Mucosa of stomach (tissue), 1 donor: ENCODE data around the gene TSPAN16.

Source experiments
- H3K27me3 ChIP-seq: one replicate; pipeline ENCODE4 v1.7.0; 2013; ENCODE audit warnings: mild to moderate bottlenecking, low read length; ENCODE audit not compliant: control insufficient read depth, insufficient read depth
- H3K36me3 ChIP-seq: one replicate; pipeline ENCODE4 v1.7.0; 2013; ENCODE audit warnings: low read length; ENCODE audit not compliant: control insufficient read depth, insufficient read depth
- H3K4me1 ChIP-seq: one replicate; pipeline ENCODE4 v1.7.0; 2013; ENCODE audit warnings: mild to moderate bottlenecking, low read length; ENCODE audit not compliant: control insufficient read depth, insufficient read depth
- H3K4me3 ChIP-seq: one replicate; pipeline ENCODE4 v1.7.0; 2013; ENCODE audit warnings: low read length
- H3K9ac ChIP-seq: one replicate; pipeline ENCODE4 v1.7.0; 2013; ENCODE audit warnings: mild to moderate bottlenecking, low read length, moderate library complexity
- H3K9me3 ChIP-seq: one replicate; pipeline ENCODE4 v1.7.0; 2013; ENCODE audit warnings: mild to moderate bottlenecking, low read length, moderate library complexity; ENCODE audit not compliant: control insufficient read depth
- donor health status: Pancreatic carcinoma.

TSPAN16 gene

DNA sequence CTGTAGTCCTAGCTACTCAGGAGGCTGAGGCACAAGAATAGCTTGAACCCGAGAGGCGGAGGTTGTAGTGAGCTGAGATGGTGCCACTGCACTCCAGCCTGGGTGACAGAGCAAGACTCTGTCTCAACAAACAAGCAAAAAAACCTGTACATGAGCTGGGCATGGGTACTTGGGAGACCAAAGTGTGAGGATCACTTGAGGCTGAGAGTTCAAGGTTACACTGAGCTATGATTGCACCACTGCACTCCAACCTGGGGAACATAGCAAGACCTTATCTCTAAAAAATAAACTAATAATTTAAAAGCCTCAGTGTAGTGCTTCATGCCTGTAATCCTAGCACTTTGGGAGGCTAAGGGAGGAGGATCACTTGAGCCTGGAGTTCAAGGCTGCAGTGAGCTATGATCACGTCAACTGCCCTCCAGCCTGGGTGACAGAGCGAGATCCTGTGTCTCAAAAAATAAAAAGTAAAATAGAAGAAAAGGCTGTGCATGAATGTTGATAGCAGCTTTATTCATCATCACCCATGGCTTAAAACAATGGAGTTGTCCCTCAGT, 21.4 kb upstream of the TSPAN16 start:
- no peak overlapping the region for H3K4me3 ChIP-seq
- no peak overlapping the region for H3K9ac ChIP-seq
- H3K36me3 ChIP-seq = no peaks in the 10 kb centered on the region
- H3K4me1 ChIP-seq = peaks cover 9% of the 10 kb centered on the region
- H3K27me3 ChIP-seq = no peaks in the 10 kb centered on the region
- no peaks in the 10 kb centered on the region for H3K9me3 ChIP-seq

GRCh38 chr19:11278670-11279069, 17.3 kb upstream of the TSPAN16 start:
- no peak overlapping the region for H3K4me3 ChIP-seq
- no peaks in the 10 kb centered on the region for H3K9me3 ChIP-seq
- no peak overlapping the region for H3K9ac ChIP-seq
- no peaks in the 10 kb centered on the region for H3K36me3 ChIP-seq
- H3K4me1 ChIP-seq = no peaks in the 10 kb centered on the region
- no peaks in the 10 kb centered on the region for H3K27me3 ChIP-seq

GRCh38 chr19:11279505-11280236, 16.3 kb upstream of the TSPAN16 start:
- H3K9me3 ChIP-seq = no peaks in the 10 kb centered on the region
- no peaks in the 10 kb centered on the region for H3K27me3 ChIP-seq
- no peaks in the 10 kb centered on the region for H3K4me1 ChIP-seq
- H3K36me3 ChIP-seq = no peaks in the 10 kb centered on the region
- H3K4me3 ChIP-seq = no peak overlapping the region
- no peak overlapping the region for H3K9ac ChIP-seq

DNA sequence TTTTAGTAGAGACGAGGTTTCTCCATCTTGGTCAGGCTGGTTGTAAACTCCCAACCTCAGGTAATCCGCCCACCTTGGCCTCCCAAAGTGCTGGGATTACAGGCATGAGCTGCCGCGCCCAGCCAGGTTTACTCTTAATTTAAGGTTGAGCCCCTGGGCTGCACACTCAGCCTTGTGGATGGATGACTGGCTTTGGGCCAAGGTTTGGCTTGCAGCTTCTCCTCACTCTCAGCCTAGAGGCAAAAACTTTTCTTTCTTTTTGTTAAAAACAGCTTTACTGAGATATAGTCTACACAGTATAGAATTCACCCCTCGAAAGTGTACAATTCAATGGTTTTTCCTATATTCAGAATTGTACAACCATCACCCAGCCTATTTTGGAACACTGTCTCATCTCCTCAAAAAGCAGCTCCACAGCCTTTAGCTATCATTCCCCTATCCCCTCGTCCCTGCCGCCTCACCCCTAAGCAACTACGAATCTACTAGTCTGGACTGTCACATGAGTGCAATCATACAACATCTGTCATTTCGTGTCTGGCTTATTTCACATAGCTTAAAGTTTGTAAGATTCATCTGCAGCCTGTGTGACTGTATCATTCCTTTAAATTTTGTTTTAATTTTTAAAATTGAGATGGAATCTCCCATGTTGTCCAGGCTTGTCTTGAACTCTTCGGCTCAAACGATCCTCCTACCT, 14.5 kb upstream of the TSPAN16 start:
- Histone ChIP-seq H3K4me1 (no peaks in the 10 kb centered on the region), H3K36me3 (no peaks in the 10 kb centered on the region), H3K4me3 (no peak overlapping the region), H3K9me3 (no peaks in the 10 kb centered on the region), H3K27me3 (no peaks in the 10 kb centered on the region), H3K9ac (no peak overlapping the region)

DNA sequence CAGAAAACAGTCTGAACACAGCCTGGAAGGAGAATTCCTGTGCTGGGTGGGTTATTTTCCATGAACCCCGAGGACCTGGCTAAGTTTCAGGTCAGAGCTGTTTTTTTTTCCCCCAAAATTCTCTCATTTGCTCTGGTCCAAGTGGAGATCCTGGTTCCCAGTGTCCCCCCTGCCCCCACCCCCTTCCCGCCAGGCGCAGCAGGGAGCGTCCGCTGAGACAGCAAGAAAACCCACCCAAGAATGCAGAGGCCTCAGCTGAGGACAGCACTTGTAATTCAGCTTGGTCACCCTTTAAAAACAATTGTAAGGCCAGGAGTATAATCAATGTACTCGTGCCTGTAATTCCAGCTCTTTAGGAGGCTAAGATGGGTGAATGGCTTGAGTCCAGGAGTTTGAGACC, 11.4 kb upstream of the TSPAN16 start:
- H3K4me1 ChIP-seq = no peaks in the 10 kb centered on the region
- peaks cover 3% of the 10 kb centered on the region for H3K27me3 ChIP-seq
- H3K9ac ChIP-seq = no peak overlapping the region
- H3K9me3 ChIP-seq = no peaks in the 10 kb centered on the region
- no peak overlapping the region for H3K4me3 ChIP-seq
- no peaks in the 10 kb centered on the region for H3K36me3 ChIP-seq

DNA sequence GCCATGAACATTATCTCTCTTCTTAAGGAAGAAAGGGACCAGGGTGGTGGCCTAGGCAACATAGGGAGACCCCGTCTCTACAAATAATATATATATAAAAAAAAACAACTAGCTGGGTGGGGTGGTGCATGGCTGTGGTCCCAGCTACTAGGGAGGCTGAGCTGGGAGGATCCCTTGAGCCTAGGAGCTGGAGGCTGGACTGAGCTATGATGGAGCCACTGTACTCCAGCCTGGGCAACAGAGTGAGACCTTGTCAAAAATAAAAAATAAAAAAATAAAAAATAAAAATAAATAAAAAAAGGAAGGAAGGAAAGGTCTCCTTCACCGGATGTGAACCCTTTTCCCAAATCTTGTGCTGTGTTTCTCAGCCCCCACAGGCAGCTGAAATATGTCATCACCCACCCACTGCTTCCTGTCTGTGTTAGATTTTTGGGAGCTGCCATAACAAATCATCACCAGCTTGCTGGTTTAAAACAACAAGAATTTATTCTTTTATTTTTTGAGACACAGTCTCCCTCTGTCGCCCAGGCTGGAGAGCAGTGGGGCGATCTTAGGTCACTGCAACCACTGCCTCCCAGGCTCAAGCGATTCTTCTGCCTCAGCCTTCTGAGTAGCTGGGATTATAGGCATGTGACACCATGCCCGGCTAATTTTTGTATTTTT, 9.5 kb upstream of the TSPAN16 start:
- H3K9ac ChIP-seq = no peak overlapping the region
- H3K4me3 ChIP-seq = no peak overlapping the region
- H3K36me3 ChIP-seq = no peaks in the 10 kb centered on the region
- H3K4me1 ChIP-seq = no peaks in the 10 kb centered on the region
- no peaks in the 10 kb centered on the region for H3K9me3 ChIP-seq
- H3K27me3 ChIP-seq = peaks cover 3% of the 10 kb centered on the region

DNA sequence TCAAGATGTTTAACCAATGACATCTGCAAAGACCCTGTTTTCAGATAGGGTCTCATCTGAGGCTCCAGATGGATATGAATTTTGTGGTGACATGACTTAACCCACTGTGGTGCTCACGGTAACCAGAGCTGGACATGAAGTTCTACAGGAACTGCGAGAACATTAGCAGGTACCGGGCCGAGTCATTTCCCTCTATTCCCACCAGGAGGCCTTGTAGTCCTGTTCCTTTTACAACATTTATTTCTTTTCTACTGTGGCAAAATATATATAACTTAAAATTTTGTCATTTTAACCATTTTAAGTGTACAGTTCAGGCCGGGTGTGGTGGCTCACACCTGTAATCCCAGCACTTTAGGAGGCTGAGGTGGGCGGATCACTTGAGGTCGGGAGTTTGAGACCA, 7.6 kb upstream of the TSPAN16 start:
- H3K9ac ChIP-seq = no peak overlapping the region
- no peak overlapping the region for H3K4me3 ChIP-seq
- no peaks in the 10 kb centered on the region for H3K9me3 ChIP-seq
- H3K4me1 ChIP-seq = no peaks in the 10 kb centered on the region
- H3K36me3 ChIP-seq = no peaks in the 10 kb centered on the region
- peaks cover 3% of the 10 kb centered on the region for H3K27me3 ChIP-seq

- H3K4me3 ChIP-seq = no peak overlapping the region
- no peak overlapping the region for H3K9ac ChIP-seq
- no peaks in the 10 kb centered on the region for H3K36me3 ChIP-seq
- peaks cover 3% of the 10 kb centered on the region for H3K27me3 ChIP-seq
- peaks cover 1% of the 10 kb centered on the region for H3K4me1 ChIP-seq
- H3K9me3 ChIP-seq = no peaks in the 10 kb centered on the region
These were observed 5.7 kb upstream of the TSPAN16 start for GRCh38 chr19:11290256-11290655.

GRCh38 chr19:11291415-11291814, 4.5 kb upstream of the TSPAN16 start:
- no peaks in the 10 kb centered on the region for H3K36me3 ChIP-seq
- H3K9me3 ChIP-seq = no peaks in the 10 kb centered on the region
- no peak overlapping the region for H3K9ac ChIP-seq
- peaks cover 4% of the 10 kb centered on the region for H3K4me1 ChIP-seq
- H3K27me3 ChIP-seq = peaks cover 3% of the 10 kb centered on the region
- H3K4me3 ChIP-seq = no peak overlapping the region

DNA sequence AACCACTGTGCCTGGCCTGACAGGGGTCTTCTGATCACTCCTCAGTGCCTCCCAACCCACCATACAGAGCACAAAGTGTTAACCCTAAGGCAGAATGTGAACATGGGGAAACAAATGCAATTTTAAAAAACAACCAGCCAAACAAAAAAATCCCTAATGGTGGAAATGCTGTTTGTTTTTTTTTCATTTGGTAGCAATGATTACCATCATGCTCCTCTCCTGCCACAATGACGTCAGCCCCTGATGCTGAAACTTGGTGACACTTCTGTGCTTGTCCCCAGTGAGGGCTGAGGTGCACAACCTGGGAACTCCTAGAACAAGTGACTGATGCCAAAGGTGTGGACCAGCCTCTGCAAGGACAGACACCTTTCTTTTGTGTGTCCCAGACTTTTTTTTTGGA, 4.0 kb upstream of the TSPAN16 start:
- H3K4me1 ChIP-seq = peaks cover 4% of the 10 kb centered on the region
- no peak overlapping the region for H3K4me3 ChIP-seq

GRCh38 chr19:11293433-11294389, 2.2 kb upstream of the TSPAN16 start:
- Histone ChIP-seq H3K4me1 (peaks cover 4% of the 10 kb centered on the region), H3K4me3 (peak overlapping the region; percentile 4), H3K9me3 (no peaks in the 10 kb centered on the region), H3K36me3 (no peaks in the 10 kb centered on the region), H3K27me3 (no peaks in the 10 kb centered on the region), H3K9ac (peak overlapping the region; percentile 50)

More for the DNA sequence above, 4.0 kb upstream of the TSPAN16 start:
- no peaks in the 10 kb centered on the region for H3K36me3 ChIP-seq
- H3K27me3 ChIP-seq = peaks cover 3% of the 10 kb centered on the region
- H3K9ac ChIP-seq = no peak overlapping the region
- no peaks in the 10 kb centered on the region for H3K9me3 ChIP-seq
